NCI-H1930 (cell line): Measurements from ENCODE around the gene RIOX2.

ENCODE experiments used
- DNase-seq, 2 experiments: peaks; one replicate each; lab custom pipeline; 2025; lab: John Stamatoyannopoulos, UW

Gene RIOX2

GRCh38 chr3:97990624-97991292, 18.5 kb upstream of the RIOX2 start:
- no peak for DNase-seq

- DNase-seq = no peak
Measured at GRCh38 chr3:97988784-97989568, 16.7 kb upstream of the RIOX2 start.

GRCh38 chr3:97987306-97987705, 15.1 kb upstream of the RIOX2 start:
- no peak for DNase-seq

- DNase-seq = no peak
Measured at GRCh38 chr3:97983933-97984491, 11.8 kb upstream of the RIOX2 start.

GRCh38 chr3:97981886-97982285, 9.7 kb upstream of the RIOX2 start:
- DNase-seq = no peak

- no peak for DNase-seq
Measured at GRCh38 chr3:97979610-97980009, 7.4 kb upstream of the RIOX2 start.

GRCh38 chr3:97975466-97975865, 3.2 kb upstream of the RIOX2 start:
- DNase-seq = no peak

- no peak for DNase-seq
Measured at GRCh38 chr3:97974996-97975395, 2.8 kb upstream of the RIOX2 start.

GRCh38 chr3:97972976-97973375, 745 bp upstream of the RIOX2 start:
- no peak for DNase-seq

GRCh38 chr3:97970956-97971620, 1.1 kb downstream of the RIOX2 start:
- no peak for DNase-seq

GRCh38 chr3:97970156-97970555, 2.1 kb downstream of the RIOX2 start:
- no peak for DNase-seq

GRCh38 chr3:97969541-97969940, 2.7 kb downstream of the RIOX2 start:
- DNase-seq = no peak

GRCh38 chr3:97968376-97968775, 3.9 kb downstream of the RIOX2 start:
- DNase-seq = no peak

- no peak for DNase-seq
Measured at GRCh38 chr3:97967966-97968365, 4.3 kb downstream of the RIOX2 start.

- DNase-seq = no peak
Measured at GRCh38 chr3:97960993-97961766, 11.1 kb downstream of the RIOX2 start.

GRCh38 chr3:97960551-97960950, 11.7 kb downstream of the RIOX2 start:
- DNase-seq = no peak

- DNase-seq = no peak
Measured at GRCh38 chr3:97959872-97960271, 12.4 kb downstream of the RIOX2 start.

- no peak for DNase-seq
Measured at GRCh38 chr3:97958796-97959195, 13.4 kb downstream of the RIOX2 start.

- no peak for DNase-seq
Measured at GRCh38 chr3:97958396-97958795, 13.8 kb downstream of the RIOX2 start.

GRCh38 chr3:97957617-97958311, 14.5 kb downstream of the RIOX2 start:
- DNase-seq = no peak

- no peak for DNase-seq
Measured at GRCh38 chr3:97956051-97956450, 16.2 kb downstream of the RIOX2 start.
